Prostate gland (tissue), 2 donors: ENCODE measurements around the gene CRYBG3. TPM values are rescaled to one million over a fixed set of nuclear protein-coding genes. Genes with fewer than 3 reads are reported as not detected.

Experiments used
- DNase-seq: peaks from one replicate; pipeline ENCODE4 v3.0.0-alpha.2; 2019; ENCODE audit warnings: low spot score
- H3K27ac ChIP-seq, 2 donors: fragments of 200-600 bp; sonication (generic); 2 replicates each; pipeline ENCODE4 v1.5.1; 2017 to 2019
- H3K27me3 ChIP-seq: fragments of 200-600 bp; sonication (generic); replicated peaks from 2 replicates; pipeline ENCODE4 v1.5.1; 2019; ENCODE audit not compliant: insufficient read depth
- H3K36me3 ChIP-seq, 2 donors: fragments of 200-600 bp; sonication (generic); 1 replicate in 1 of 2; 2 replicates in 1 of 2; pipeline versions ENCODE4 v1.5.1 to v1.8.1; 2017 to 2019
- H3K4me1 ChIP-seq: fragments of 200-600 bp; sonication (generic); replicated peaks from 2 replicates; pipeline ENCODE4 v1.5.1; 2019
- H3K4me3 ChIP-seq, 2 donors: fragments of 200-600 bp; sonication (generic); 2 replicates each; pipeline ENCODE4 v1.5.1; 2017 to 2019
- H3K9me3 ChIP-seq: fragments of 200-600 bp; sonication (generic); 2 replicates; pipeline ENCODE4 v1.5.1; 2017
- CTCF ChIP-seq, 4 experiments: fragments of 200-600 bp in 2 of 4; fragments of 450-650 bp in 2 of 4; sonication (generic) in 2 of 4; IDR thresholded peaks; 1 replicate in 3 of 4; 2 replicates in 1 of 4; pipeline ENCODE4 v1.5.1; 2016 to 2019; ENCODE audit warnings: antibody characterized with exemption in 4 of 4, mild to moderate bottlenecking in 2 of 4, moderate library complexity in 2 of 4
- POLR2A ChIP-seq: fragments of 450-650 bp; IDR thresholded peaks from one replicate; pipeline ENCODE4 v1.6.1; 2016; ENCODE audit warnings: antibody characterized with exemption, mild to moderate bottlenecking
- POLR2AphosphoS5 ChIP-seq: sonication (generic); formaldehyde crosslinking; IDR thresholded peaks from one replicate; pipeline ENCODE4 v1.6.1; 2017; ENCODE audit warnings: antibody characterized with exemption
- WGBS: methylation state at CpG from one replicate; pipeline ENCODE4 v1.1.5; 2018; 5-methylcytosine and 5-hydroxymethylcytosine counted together
- intact Hi-C: fragments of 100-400 bp; cut with DNase I; formaldehyde crosslinking; loops from one replicate; pipeline ENCODE4 v1.14.2; 2022
- total RNA-seq, 2 donors: library from RNA; depleted of rRNA; stranded (reverse); fragments of >200 nt; gene quantifications; one replicate each; pipeline ENCODE4 v1.1.0, GENCODE V29; 2016

The CRYBG3 gene
- total RNA-seq, 2 donors from 2014 or later, result 22.0 to 23.5 TPM

DNA sequence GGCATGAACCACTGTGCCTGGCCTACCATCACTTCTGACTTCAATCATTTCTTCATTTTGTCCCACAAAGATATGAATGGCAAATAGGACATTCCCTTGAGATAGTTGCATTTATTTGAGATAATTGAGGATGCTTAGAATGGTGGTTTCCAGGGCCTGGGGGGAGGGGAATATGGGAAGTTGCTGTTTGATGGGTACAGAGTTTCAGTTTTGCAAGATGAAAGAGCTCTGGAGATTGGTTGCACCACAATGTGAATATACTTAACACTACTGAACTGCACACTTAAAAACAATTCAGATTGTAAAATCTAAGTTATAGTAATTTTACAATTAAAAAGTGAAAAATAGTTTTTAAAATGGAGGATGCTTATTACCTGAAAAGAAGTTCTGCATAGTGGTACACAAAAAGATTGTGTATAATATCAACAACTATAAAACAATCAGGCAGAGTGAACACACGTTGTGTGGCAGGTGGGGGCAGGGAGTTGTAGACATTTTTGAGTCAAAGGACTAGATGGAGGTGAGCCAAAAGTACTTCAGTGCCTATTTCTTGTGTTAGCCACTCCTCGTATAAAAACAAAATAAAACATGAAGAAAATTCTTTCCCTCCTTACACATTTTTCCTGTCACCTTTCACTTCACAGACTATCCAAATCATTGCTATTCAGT is 168.9 kb downstream of the CRYBG3 start:
- Histone ChIP-seq H3K27me3 (no peaks in the 10 kb centered on the region), H3K4me3 (no peak overlapping the region), H3K9me3 (no peaks in the 10 kb centered on the region), H3K4me1 (no peaks in the 10 kb centered on the region), H3K36me3 (no peaks in the 10 kb centered on the region), H3K27ac (no peak overlapping the region)
- no peak for DNase-seq
- TF ChIP-seq POLR2A, result no peak
- TF ChIP-seq POLR2AphosphoS5, result no peak
- TF ChIP-seq CTCF (IDR thresholded peaks at IDR 0.05), result no peak
- intact Hi-C loops, result no loop called here
- WGBS, result 13% methylated on average over 2 of the region's 2 CpGs

DNA sequence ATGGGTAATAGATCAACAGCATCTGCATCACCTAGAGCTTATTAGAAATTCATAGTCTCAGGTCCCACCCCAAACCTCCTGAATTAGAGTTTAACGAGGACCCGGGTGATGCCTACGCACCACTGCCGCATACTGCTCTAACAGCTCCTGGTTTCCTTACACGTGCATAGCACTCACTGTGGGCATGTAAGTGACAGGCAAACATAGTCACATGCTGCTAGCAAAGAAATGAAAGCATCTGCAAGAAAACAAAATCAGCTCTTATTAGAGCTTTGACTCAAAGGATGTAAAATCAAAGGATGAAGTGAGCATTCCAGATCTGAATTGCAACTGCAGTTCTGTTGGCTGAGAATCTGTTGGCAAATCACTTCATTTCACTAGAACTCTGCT is 169.5 kb downstream of the CRYBG3 start:
- H3K9me3 ChIP-seq, result no peaks in the 10 kb centered on the region
- 23% methylated on average over 5 of the region's 5 CpGs for WGBS
- DNase-seq, result no peak
- H3K4me3 ChIP-seq, result no peak overlapping the region
- no peaks in the 10 kb centered on the region for H3K4me1 ChIP-seq
- no peaks in the 10 kb centered on the region for H3K27me3 ChIP-seq
- TF ChIP-seq POLR2AphosphoS5 (no peak), POLR2A (no peak), CTCF (IDR thresholded peaks at IDR 0.05) (no peak)
- no peaks in the 10 kb centered on the region for H3K36me3 ChIP-seq
- no peak overlapping the region for H3K27ac ChIP-seq
- intact Hi-C loops, result no loop called here

DNA sequence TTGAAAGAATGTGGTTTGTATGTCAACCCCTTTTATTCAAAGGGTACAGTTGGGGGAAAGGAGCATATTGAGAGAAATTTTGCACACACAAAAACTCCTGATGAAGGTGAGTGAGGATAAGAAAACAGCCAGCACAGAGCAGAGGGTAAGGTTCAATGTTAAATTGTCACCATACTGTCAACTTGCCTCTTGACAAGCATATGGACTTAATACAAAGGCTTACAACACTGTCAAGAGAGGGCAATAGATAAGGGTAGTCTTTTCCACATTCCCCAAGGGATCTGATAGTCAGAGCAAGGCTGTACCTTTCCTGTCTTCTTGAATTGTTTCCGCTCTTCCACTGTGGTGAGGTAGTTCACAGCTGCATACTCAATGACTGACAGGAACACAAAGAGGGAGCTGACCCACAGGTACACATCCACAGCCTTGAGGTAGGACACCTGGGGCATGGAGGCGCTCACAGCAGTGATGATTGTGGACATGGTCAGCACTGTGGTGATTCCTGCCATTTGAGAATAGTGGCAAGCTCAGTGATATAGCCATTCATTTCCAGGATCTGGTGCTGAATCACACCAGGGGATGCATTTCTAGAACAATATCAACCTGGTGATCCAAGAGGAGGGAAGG is 170.8 kb downstream of the CRYBG3 start:
- no peak overlapping the region for H3K27ac ChIP-seq
- no peaks in the 10 kb centered on the region for H3K36me3 ChIP-seq
- no peaks in the 10 kb centered on the region for H3K27me3 ChIP-seq
- no peak for DNase-seq
- no peak overlapping the region for H3K4me3 ChIP-seq
- TF ChIP-seq CTCF (IDR thresholded peaks at IDR 0.05), result no peak
- H3K9me3 ChIP-seq, result no peaks in the 10 kb centered on the region
- no peaks in the 10 kb centered on the region for H3K4me1 ChIP-seq
- WGBS, result 97% methylated on average over 2 of the region's 2 CpGs
- intact Hi-C loops, result no loop called here

DNA sequence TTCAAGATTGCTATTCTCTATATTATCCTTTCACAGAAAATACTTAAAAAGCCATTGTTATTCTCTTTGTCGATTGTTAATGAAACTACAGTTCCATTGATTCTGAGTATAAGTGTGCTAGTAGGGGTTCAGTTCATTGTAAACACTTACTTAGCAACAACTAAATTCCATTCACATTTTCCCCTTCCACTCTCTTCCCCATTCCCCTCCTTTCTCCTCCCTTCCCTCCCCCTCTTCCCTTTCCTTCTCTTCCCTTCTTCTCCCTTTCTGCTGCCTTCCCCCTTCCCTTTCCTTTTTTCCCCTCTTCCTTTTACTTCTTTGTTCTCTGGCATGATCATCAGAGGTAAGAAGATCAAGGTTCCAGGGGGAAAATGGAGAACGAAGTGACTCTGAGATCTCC is 171.7 kb downstream of the CRYBG3 start:
- Histone ChIP-seq H3K27ac (no peak overlapping the region), H3K4me3 (no peak overlapping the region), H3K4me1 (no peaks in the 10 kb centered on the region), H3K9me3 (no peaks in the 10 kb centered on the region), H3K27me3 (no peaks in the 10 kb centered on the region), H3K36me3 (no peaks in the 10 kb centered on the region)
- WGBS, result 69% methylated on average over 2 of the region's 2 CpGs
- no peak for DNase-seq
- no peak for TF ChIP-seq POLR2A
- no peak for TF ChIP-seq POLR2AphosphoS5
- TF ChIP-seq CTCF (IDR thresholded peaks at IDR 0.05), result no peak
- intact Hi-C loops, result no loop called here

DNA sequence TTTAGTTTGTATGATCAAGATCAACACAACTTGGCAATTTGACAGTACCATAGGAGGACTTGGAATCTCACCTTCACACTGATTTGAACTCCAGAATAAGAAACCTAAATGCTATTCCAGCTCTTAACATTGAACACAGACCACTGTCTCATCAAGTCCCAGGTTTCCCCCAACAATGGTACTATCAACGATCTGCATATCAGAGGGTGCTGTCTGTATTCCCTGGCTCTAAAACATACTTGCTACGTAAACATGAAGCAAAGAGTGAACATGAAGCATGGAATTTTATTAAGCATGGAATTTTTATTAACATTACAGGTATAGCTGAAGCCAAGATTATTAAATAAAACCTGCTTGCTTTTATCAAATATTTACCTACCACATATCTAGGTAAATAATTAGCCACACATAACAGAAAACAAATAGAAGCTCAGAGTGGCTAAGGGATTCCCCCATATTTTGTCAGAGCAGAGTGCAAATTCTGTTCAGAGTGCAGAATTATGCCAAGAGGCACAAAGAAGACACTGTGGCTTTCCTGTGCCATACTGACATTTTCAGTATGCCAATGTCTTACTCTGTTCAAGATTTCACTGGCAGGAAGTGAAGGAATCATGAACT is 172.6 kb downstream of the CRYBG3 start:
- Histone ChIP-seq H3K27ac (no peak overlapping the region), H3K36me3 (no peaks in the 10 kb centered on the region), H3K4me3 (no peak overlapping the region), H3K27me3 (no peaks in the 10 kb centered on the region), H3K9me3 (no peaks in the 10 kb centered on the region), H3K4me1 (no peaks in the 10 kb centered on the region)
- no peak for DNase-seq
- TF ChIP-seq CTCF (IDR thresholded peaks at IDR 0.05), result no peak
- no peak for TF ChIP-seq POLR2AphosphoS5
- TF ChIP-seq POLR2A, result no peak
- 43% methylated on average over 2 of the region's 2 CpGs for WGBS
- intact Hi-C loops, result no loop called here
